ENCODE results near the gene NT5DC1. TPM values are rescaled to one million over a fixed set of nuclear protein-coding genes. Genes with fewer than 3 reads are reported as not detected.

Gene NT5DC1
- total RNA-seq, 1 experiment from 2014 or later: 63.7 TPM

DNA sequence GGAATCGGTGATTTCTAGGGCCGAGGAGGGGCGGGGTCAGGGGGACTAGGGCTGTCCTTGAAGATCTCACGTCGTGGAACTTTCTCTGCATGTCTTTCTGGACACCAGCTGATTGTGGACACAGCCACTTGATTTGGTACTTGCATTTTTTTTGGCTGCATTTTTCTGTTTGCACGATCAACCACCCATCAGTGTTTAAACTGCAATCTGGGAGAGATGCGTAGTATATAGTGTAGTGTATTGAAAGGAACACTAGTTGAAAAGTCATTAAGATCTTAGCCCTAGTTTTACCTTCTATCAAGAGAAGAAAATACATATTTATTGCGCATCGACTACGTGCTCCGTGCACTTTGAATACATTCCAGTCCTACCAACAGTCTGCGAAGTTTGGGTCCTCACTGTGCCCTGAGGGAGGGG is 657 bp downstream of the NT5DC1 start:
- Histone ChIP-seq H3K4me1 (ENCODE audit: control insufficient read depth in 1 of 2, insufficient read depth in 2 of 2, low read length in 2 of 2) (peaks cover 6 to 20% of the 10 kb centered on the region in 2 experiments; a peak in 3 of 4 replicates), H3K4me2 (ENCODE audit: low read length) (peak overlapping the region; percentile 92), H3K4me3 (replicated peaks in 1 of 2; ENCODE audit: low read depth in 1 of 2, low read length in 2 of 2) (peak overlapping the region; percentile 71 to 93), H3K9me2 (ENCODE audit: insufficient read depth) (no peaks in the 10 kb centered on the region), H3K27me3 (ENCODE audit: insufficient read depth, low read length) (no peaks in the 10 kb centered on the region), H3K27ac (ENCODE audit: low read depth, low read length) (peak overlapping the region; percentile 92), H3K9ac (ENCODE audit: low read length) (peak overlapping the region; percentile 93), H3K9me3 (ENCODE audit: control insufficient read depth in 1 of 2, insufficient read depth in 1 of 2, low read depth in 1 of 2, low read length in 2 of 2) (peaks cover 0 to under 1% of the 10 kb centered on the region in 2 experiments; a peak in 1 of 4 replicates), H2AFZ (ENCODE audit: low read depth, low read length, poor library complexity, severe bottlenecking) (peak overlapping the region; percentile 76), H4K20me1 (ENCODE audit: insufficient read depth) (no peaks in the 10 kb centered on the region), H3K79me2 (ENCODE audit: insufficient read depth, low read length) (peaks cover 21% of the 10 kb centered on the region), H3K36me3 (ENCODE audit: control insufficient read depth in 1 of 2, insufficient read depth in 2 of 2, low read length in 2 of 2) (no peaks in the 10 kb centered on the region)
- POLR2A ChIA-PET: interaction anchor here (1.0 to 1.9 kb wide), 3 partner anchors 11 to 90 kb away, joined by 5 to 8 read pairs (median 7); no protein-coding TSS in a partner anchor
- ATAC-seq (peak; percentile 0; the same call in 1 of the 2 replicates), DNase-seq (ENCODE audit: low read depth, low spot score) (no peak)
- RAD21 ChIA-PET (ENCODE audit: low non-redundant PET in 1 of 2, low total read pairs in 2 of 2, uncharacterized antibody in 2 of 2, unreplicated experiment in 2 of 2): interaction anchor here (0.6 to 1.3 kb wide), 2 partner anchors 92 to 323 kb away, joined by 3 to 4 read pairs; no protein-coding TSS in a partner anchor
- BruUV-seq (replicated peaks): TSS peak; percentile 46
- intact Hi-C loops (cut with micrococcal nuclease): no loop called here
- CTCF ChIA-PET: interaction anchor here (2.0 to 2.9 kb wide), 3 partner anchors 11 to 90 kb away, joined by 5 to 22 read pairs (median 8); no protein-coding TSS in a partner anchor
- TF ChIP-seq RAD21 (IDR thresholded peaks at IDR 0.05; ENCODE audit: low read depth) (no peak), TCF7L2 (IDR thresholded peaks at IDR 0.05; ENCODE audit: borderline replicate concordance, extremely low read depth, insufficient read depth, insufficient read length) (no peak), EZH2phosphoT487 (IDR thresholded peaks at IDR 0.05; ENCODE audit: borderline replicate concordance) (no peak), ELF1 (IDR thresholded peaks at IDR 0.05; ENCODE audit: borderline replicate concordance, low read depth) (no peak), SIN3A (IDR thresholded peaks at IDR 0.05; ENCODE audit: low read depth) (no peak), POLR2AphosphoS5 (IDR thresholded peaks at IDR 0.05; ENCODE audit: low read depth, low read length) (no peak), SP1 (IDR thresholded peaks at IDR 0.05; ENCODE audit: low read depth) (no peak), FOSL1 (IDR thresholded peaks at IDR 0.05; ENCODE audit: low read depth) (no peak), ZNF274 (IDR thresholded peaks at IDR 0.05; ENCODE audit: low read depth, low read length) (no peak), POLR2A (IDR thresholded peaks at IDR 0.05; ENCODE audit: borderline replicate concordance, extremely low read depth, insufficient read depth, insufficient read length) (no peak), ZFX (IDR thresholded peaks at IDR 0.05) (no peak), EZH2 (IDR thresholded peaks at IDR 0.05) (no peak)
- TF ChIP-seq, protein P1, sequence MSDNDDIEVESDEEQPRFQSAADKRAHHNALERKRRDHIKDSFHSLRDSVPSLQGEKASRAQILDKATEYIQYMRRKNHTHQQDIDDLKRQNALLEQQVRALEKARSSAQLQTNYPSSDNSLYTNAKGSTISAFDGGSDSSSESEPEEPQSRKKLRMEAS (IDR thresholded peaks at IDR 0.05): no peak
- TF ChIP-seq, protein P2, sequence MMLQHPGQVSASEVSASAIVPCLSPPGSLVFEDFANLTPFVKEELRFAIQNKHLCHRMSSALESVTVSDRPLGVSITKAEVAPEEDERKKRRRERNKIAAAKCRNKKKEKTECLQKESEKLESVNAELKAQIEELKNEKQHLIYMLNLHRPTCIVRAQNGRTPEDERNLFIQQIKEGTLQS (IDR thresholded peaks at IDR 0.05): no peak
- TF ChIP-seq, protein P3, sequence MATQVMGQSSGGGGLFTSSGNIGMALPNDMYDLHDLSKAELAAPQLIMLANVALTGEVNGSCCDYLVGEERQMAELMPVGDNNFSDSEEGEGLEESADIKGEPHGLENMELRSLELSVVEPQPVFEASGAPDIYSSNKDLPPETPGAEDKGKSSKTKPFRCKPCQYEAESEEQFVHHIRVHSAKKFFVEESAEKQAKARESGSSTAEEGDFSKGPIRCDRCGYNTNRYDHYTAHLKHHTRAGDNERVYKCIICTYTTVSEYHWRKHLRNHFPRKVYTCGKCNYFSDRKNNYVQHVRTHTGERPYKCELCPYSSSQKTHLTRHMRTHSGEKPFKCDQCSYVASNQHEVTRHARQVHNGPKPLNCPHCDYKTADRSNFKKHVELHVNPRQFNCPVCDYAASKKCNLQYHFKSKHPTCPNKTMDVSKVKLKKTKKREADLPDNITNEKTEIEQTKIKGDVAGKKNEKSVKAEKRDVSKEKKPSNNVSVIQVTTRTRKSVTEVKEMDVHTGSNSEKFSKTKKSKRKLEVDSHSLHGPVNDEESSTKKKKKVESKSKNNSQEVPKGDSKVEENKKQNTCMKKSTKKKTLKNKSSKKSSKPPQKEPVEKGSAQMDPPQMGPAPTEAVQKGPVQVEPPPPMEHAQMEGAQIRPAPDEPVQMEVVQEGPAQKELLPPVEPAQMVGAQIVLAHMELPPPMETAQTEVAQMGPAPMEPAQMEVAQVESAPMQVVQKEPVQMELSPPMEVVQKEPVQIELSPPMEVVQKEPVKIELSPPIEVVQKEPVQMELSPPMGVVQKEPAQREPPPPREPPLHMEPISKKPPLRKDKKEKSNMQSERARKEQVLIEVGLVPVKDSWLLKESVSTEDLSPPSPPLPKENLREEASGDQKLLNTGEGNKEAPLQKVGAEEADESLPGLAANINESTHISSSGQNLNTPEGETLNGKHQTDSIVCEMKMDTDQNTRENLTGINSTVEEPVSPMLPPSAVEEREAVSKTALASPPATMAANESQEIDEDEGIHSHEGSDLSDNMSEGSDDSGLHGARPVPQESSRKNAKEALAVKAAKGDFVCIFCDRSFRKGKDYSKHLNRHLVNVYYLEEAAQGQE (IDR thresholded peaks at IDR 0.05; ENCODE audit: low read depth): no peak
